A549 (cell line): Measurements from ENCODE around the gene DPYD. TPM values are rescaled to one million over a fixed set of nuclear protein-coding genes. Genes with fewer than 3 reads are reported as not detected.

ENCODE experiments used
- ATAC-seq, 2 experiments: fragments of 200-7000 bp in 1 of 2; fragments of >200 bp in 1 of 2; cut with Nextera tagmentation in 1 of 2; cut with Tn5 transposase in 1 of 2; 3 replicates each; pipeline versions ENCODE4 v1.8.0 to v1.9.1; 2018 to 2020; ENCODE audit warnings: mild to moderate bottlenecking in 1 of 2, moderate library complexity in 1 of 2
- CTCF ChIA-PET: fragments of 300-600 bp; sonication (Branson Sonifier 250); formaldehyde crosslinking; extraction: SDS; loops from one replicate; lab custom pipeline; 2021; ENCODE audit warnings: antibody characterized with exemption, inconsistent platforms; lab: Yijun Ruan, JAX
- POLR2A ChIA-PET: fragments of 350-600 bp; formaldehyde crosslinking; extraction: SDS; loops from one replicate; lab custom pipeline; 2021; ENCODE audit warnings: antibody characterized with exemption, inconsistent platforms; lab: Yijun Ruan, JAX
- DNase-seq, 2 experiments: peaks; one replicate each; pipeline versions ENCODE4 v3.0.0 to v3.0.0-alpha.2; 2011 to 2016; ENCODE audit warnings: low read depth in 1 of 2, low spot score in 1 of 2
- FAIRE-seq: peaks from 2 replicates; lab custom pipeline; 2011; peaks lifted over from hg19 to GRCh38; lab: Jason Lieb, UNC
- H3K27ac ChIP-seq, 2 experiments: fragments of >200 bp; sonication (Bioruptor Twin); formaldehyde crosslinking; 3 replicates each; pipeline ENCODE4 v1.5.1; 2016 to 2017
- H3K4me1 ChIP-seq: fragments of >200 bp; sonication (Bioruptor Twin); formaldehyde crosslinking; 3 replicates; pipeline ENCODE4 v1.6.1; 2016
- H3K4me2 ChIP-seq: fragments of >200 bp; sonication (Bioruptor Twin); formaldehyde crosslinking; 3 replicates; pipeline ENCODE4 v1.6.1; 2016
- H3K4me3 ChIP-seq: fragments of >200 bp; sonication (Bioruptor Twin); formaldehyde crosslinking; 3 replicates; pipeline ENCODE4 v1.5.1; 2016
- H3K9me3 ChIP-seq: fragments of >200 bp; sonication (Bioruptor Twin); formaldehyde crosslinking; 3 replicates; pipeline ENCODE4 v1.6.1; 2016
- BCL3 ChIP-seq: fragments of >200 bp; sonication (Bioruptor Twin); formaldehyde crosslinking; IDR thresholded peaks from 3 replicates; pipeline ENCODE4 v1.6.1; 2016
- CBX2 ChIP-seq: fragments of 200-600 bp; sonication (generic); IDR thresholded peaks from 2 replicates; pipeline ENCODE4 v1.6.1; 2016; ENCODE audit warnings: low read depth, mild to moderate bottlenecking, borderline replicate concordance
- CEBPB ChIP-seq, 2 experiments: fragments of >200 bp in 1 of 2; sonication (Bioruptor Twin) in 1 of 2; formaldehyde crosslinking in 1 of 2; IDR thresholded peaks; 2 replicates each; pipeline ENCODE4 v1.6.1; 2012 to 2016
- CHD4 ChIP-seq: fragments of 200-600 bp; sonication (generic); IDR thresholded peaks from 2 replicates; pipeline ENCODE4 v1.6.1; 2016; ENCODE audit warnings: antibody characterized with exemption, mild to moderate bottlenecking, borderline replicate concordance
- EHF ChIP-seq: fragments of 250-450 bp; sonication (Bioruptor Pico); IDR thresholded peaks from 2 replicates; pipeline ENCODE4 v1.5.0; 2020; ENCODE audit warnings: mild to moderate bottlenecking
- EHMT2 ChIP-seq: fragments of 200-600 bp; sonication (generic); IDR thresholded peaks from 2 replicates; pipeline ENCODE4 v1.6.1; 2016; ENCODE audit warnings: antibody characterized with exemption, low read depth, mild to moderate bottlenecking, moderate library complexity
- HDAC2 ChIP-seq: fragments of 200-600 bp; sonication (generic); IDR thresholded peaks from 2 replicates; pipeline ENCODE4 v1.6.1; 2016
- HEYL ChIP-seq: fragments of 250-450 bp; sonication (Bioruptor Pico); IDR thresholded peaks from 2 replicates; pipeline ENCODE4 v1.8.0; 2021; ENCODE audit warnings: mild to moderate bottlenecking, moderate library complexity
- HMGXB4 ChIP-seq: fragments of 250-450 bp; sonication (Bioruptor Pico); IDR thresholded peaks from 2 replicates; pipeline ENCODE4 v1.5.0; 2021; ENCODE audit warnings: mild to moderate bottlenecking, moderate library complexity, borderline replicate concordance
- HOXA7 ChIP-seq: fragments of 250-450 bp; sonication (Bioruptor Pico); IDR thresholded peaks from 2 replicates; pipeline ENCODE4 v1.5.0; 2020; ENCODE audit warnings: mild to moderate bottlenecking, moderate library complexity
- HOXB13 ChIP-seq: fragments of 250-450 bp; sonication (Bioruptor Pico); IDR thresholded peaks from 2 replicates; pipeline ENCODE4 v1.5.0; 2020; ENCODE audit warnings: low read depth, mild to moderate bottlenecking, moderate library complexity
- HOXB5 ChIP-seq: fragments of 250-450 bp; sonication (Bioruptor Pico); IDR thresholded peaks from 2 replicates; pipeline ENCODE4 v1.5.0; 2020; ENCODE audit warnings: mild to moderate bottlenecking, moderate library complexity
- JUNB ChIP-seq: fragments of >200 bp; sonication (Bioruptor Twin); formaldehyde crosslinking; IDR thresholded peaks from 2 replicates; pipeline ENCODE4 v1.6.1; 2016
- MYC ChIP-seq: IDR thresholded peaks from 2 replicates; pipeline ENCODE4 v1.6.1; 2012; ENCODE audit warnings: mild to moderate bottlenecking, inconsistent platforms, low read length, improper control_type of control experiment, borderline replicate concordance
- NPAS2 ChIP-seq: fragments of 250-450 bp; sonication (Bioruptor Pico); IDR thresholded peaks from 2 replicates; pipeline ENCODE4 v1.8.0; 2022; ENCODE audit warnings: mild to moderate bottlenecking, moderate library complexity, borderline replicate concordance
- PBX3 ChIP-seq: IDR thresholded peaks from 2 replicates; pipeline ENCODE4 v1.6.1; 2012
- POLR2AphosphoS2 ChIP-seq: conservative IDR thresholded peaks from 2 replicates; pipeline ENCODE4 v1.6.1; 2012; ENCODE audit warnings: low read length, improper control_type of control experiment, inconsistent platforms
- RARB ChIP-seq: fragments of 250-450 bp; sonication (Bioruptor Pico); IDR thresholded peaks from 2 replicates; pipeline ENCODE4 v1.8.0; 2021; ENCODE audit warnings: mild to moderate bottlenecking, moderate library complexity
- RFX5 ChIP-seq: fragments of 450-650 bp; IDR thresholded peaks from 2 replicates; pipeline ENCODE4 v1.7.1; 2014; ENCODE audit warnings: antibody characterized with exemption, mild to moderate bottlenecking, moderate library complexity
- TP53 ChIP-seq: fragments of 250-450 bp; sonication (Bioruptor Pico); IDR thresholded peaks from 2 replicates; pipeline ENCODE4 v1.5.0; 2021; ENCODE audit warnings: mild to moderate bottlenecking, moderate library complexity
- ZC3H11A ChIP-seq: fragments of 450-650 bp; IDR thresholded peaks from 2 replicates; pipeline ENCODE4 v1.6.1; 2014; ENCODE audit warnings: antibody characterized with exemption, mild to moderate bottlenecking
- ZFP36 ChIP-seq: fragments of 450-650 bp; IDR thresholded peaks from 2 replicates; pipeline ENCODE4 v1.6.1; 2014; ENCODE audit warnings: borderline replicate concordance; ENCODE audit not compliant: partially characterized antibody
- ZNF302 ChIP-seq: fragments of 250-450 bp; sonication (Bioruptor Pico); IDR thresholded peaks from 2 replicates; pipeline ENCODE4 v1.9.0; 2021; ENCODE audit warnings: inconsistent platforms, mild to moderate bottlenecking, moderate library complexity
- WGBS: methylation state at CpG from one replicate; pipeline ENCODE4 v1.1.6; 2017; ENCODE audit errors: missing lambda C conversion rate; 5-methylcytosine and 5-hydroxymethylcytosine counted together
- polyA plus RNA-seq, 4 experiments: library from polyadenylated mRNA; depleted of rRNA in 3 of 4; stranded (reverse); fragments of >200 nt; fragmentation: RNase III in 1 of 4; extraction: RNeasy Plus Mini Kit Qiagen cat#74134 plus additional on column Dnase treatment in 1 of 4; gene quantifications; 2 replicates in 3 of 4; 3 replicates in 1 of 4; pipeline ENCODE4 v1.2.3, GENCODE V29; 2011 to 2017
- TF ChIP-seq, protein P1 (sequence below): fragments of >200 bp; sonication (Bioruptor Twin); formaldehyde crosslinking; IDR thresholded peaks from 2 replicates; pipeline ENCODE4 v1.6.1; 2016
- TF ChIP-seq, protein P2 (sequence below): IDR thresholded peaks from 2 replicates; pipeline ENCODE4 v1.6.1; 2012; ENCODE audit warnings: low read depth, borderline replicate concordance

Gene DPYD
- polyA plus RNA-seq, 2 of the 4 experiments (the other 2 are of a cell fraction): 5.9 to 7.5 TPM

DNA sequence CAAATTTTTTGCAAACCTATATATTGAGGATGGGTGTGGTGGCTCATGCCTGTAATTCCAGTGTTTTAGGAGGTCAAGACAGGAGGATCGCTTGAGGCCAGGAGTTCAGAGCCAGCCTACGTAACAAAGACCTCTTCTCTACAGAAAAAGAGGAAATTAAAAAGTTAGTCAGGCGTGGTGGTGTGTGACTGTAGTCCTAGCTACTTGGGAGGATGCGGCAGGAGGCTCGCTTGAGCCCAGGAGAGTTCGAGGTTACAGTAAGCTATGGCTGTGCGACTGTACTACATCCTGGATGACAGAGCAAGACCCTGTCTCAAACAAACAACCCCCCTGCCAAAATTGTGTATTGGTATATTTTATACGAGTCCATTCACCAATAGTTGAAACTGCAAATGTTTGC is 589.7 kb downstream of the DPYD start:
- ChIA-PET CTCF (no interaction called here), POLR2A (no interaction called here)
- no peak overlapping the region for H3K27ac ChIP-seq
- ATAC-seq: no peak
- DNase-seq: no peak
- H3K4me3 ChIP-seq: no peak overlapping the region
- peaks cover 6% of the 10 kb centered on the region; the same call in 1 of the 3 replicates for H3K4me1 ChIP-seq
- TF ChIP-seq EHMT2: no peak
- no peak for TF ChIP-seq HOXA7
- TF ChIP-seq, protein P1, sequence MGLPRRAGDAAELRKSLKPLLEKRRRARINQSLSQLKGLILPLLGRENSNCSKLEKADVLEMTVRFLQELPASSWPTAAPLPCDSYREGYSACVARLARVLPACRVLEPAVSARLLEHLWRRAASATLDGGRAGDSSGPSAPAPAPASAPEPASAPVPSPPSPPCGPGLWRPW: no peak
- TF ChIP-seq TP53 (CRISPR knock-in tag): no peak
- no peak for TF ChIP-seq JUNB
- TF ChIP-seq EHF (CRISPR knock-in tag): no peak
- H3K9me3 ChIP-seq: no peaks in the 10 kb centered on the region
- WGBS: 82% methylated on average over 8 of the region's 8 CpGs
- FAIRE-seq: no peak
- no peak overlapping the region for H3K4me2 ChIP-seq

DNA sequence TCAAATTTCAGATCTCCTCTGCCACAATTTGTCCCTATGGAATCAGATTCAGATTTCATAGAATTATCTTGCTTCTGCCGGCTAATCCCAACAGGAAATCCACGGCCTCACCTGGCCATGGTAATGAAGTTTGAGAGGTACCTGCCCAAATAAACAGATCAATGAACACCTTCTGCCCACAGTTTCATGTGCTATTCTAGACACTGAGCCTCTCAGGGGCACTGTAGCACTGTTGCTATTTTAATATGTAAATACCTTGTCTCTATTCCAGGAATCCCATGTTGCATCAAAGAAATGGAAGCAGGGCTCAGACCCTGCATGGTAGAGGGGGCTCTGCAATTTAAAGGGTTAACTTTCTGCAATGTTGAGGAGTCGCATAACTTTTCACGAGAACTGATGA is 606.1 kb downstream of the DPYD start:
- TF ChIP-seq HOXB5: no peak
- no peak for TF ChIP-seq TP53 (CRISPR knock-in tag)
- TF ChIP-seq, protein P2, sequence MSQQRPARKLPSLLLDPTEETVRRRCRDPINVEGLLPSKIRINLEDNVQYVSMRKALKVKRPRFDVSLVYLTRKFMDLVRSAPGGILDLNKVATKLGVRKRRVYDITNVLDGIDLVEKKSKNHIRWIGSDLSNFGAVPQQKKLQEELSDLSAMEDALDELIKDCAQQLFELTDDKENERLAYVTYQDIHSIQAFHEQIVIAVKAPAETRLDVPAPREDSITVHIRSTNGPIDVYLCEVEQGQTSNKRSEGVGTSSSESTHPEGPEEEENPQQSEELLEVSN: no peak
- no peak for TF ChIP-seq ZFP36
- no peak for TF ChIP-seq POLR2AphosphoS2
- no peak for TF ChIP-seq ZC3H11A
- TF ChIP-seq RFX5: no peak
- TF ChIP-seq HDAC2: no peak
- no peak for TF ChIP-seq JUNB
- TF ChIP-seq MYC: no peak
- TF ChIP-seq BCL3: no peak
- TF ChIP-seq HEYL (CRISPR knock-in tag): no peak
- TF ChIP-seq HOXB13: no peak
- TF ChIP-seq CBX2: no peak
- no peak for TF ChIP-seq CEBPB (IDR thresholded peaks at IDR 0.05)
- no peak for TF ChIP-seq CHD4
- no peak for TF ChIP-seq ZNF302 (CRISPR knock-in tag)
- TF ChIP-seq RARB (CRISPR knock-in tag): no peak
- no peak for DNase-seq
- POLR2A ChIA-PET: no interaction called here
- no peak overlapping the region for H3K4me3 ChIP-seq
- 76% methylated on average over 4 of the region's 4 CpGs for WGBS
- no peak for FAIRE-seq
- CTCF ChIA-PET: no interaction called here
- no peaks in the 10 kb centered on the region for H3K9me3 ChIP-seq
- no peak for ATAC-seq
- H3K27ac ChIP-seq: no peak overlapping the region
- H3K4me2 ChIP-seq: no peak overlapping the region
- no peaks in the 10 kb centered on the region for H3K4me1 ChIP-seq

- no peak for FAIRE-seq
Measured at GRCh38 chr1:97308131-97308530, 612.7 kb downstream of the DPYD start.

More at GRCh38 chr1:97308131-97308530, 612.7 kb downstream of the DPYD start:
- WGBS: 77% methylated on average over 1 of the region's 1 CpG
- POLR2A ChIA-PET: no interaction called here
- no peak for DNase-seq
- no peaks in the 10 kb centered on the region for H3K9me3 ChIP-seq
- no peak overlapping the region for H3K4me3 ChIP-seq
- H3K4me1 ChIP-seq: no peaks in the 10 kb centered on the region
- CTCF ChIA-PET: no interaction called here
- ATAC-seq: no peak
- no peak overlapping the region for H3K27ac ChIP-seq
- H3K4me2 ChIP-seq: no peak overlapping the region
- no peak for TF ChIP-seq NPAS2 (CRISPR knock-in tag)
- no peak for TF ChIP-seq ZFP36
- TF ChIP-seq RARB (CRISPR knock-in tag): no peak
- no peak for TF ChIP-seq HMGXB4 (CRISPR knock-in tag)
- TF ChIP-seq PBX3: no peak
